Measurements from ENCODE around the gene CPLX1. TPM values are rescaled to one million over a fixed set of nuclear protein-coding genes. Genes with fewer than 3 reads are reported as not detected.

Gene CPLX1
- polyA plus RNA-seq, 1 donor (not counting 4 experiments of a cell fraction or from before 2014, with no cell fraction given), result 0.04 TPM

DNA sequence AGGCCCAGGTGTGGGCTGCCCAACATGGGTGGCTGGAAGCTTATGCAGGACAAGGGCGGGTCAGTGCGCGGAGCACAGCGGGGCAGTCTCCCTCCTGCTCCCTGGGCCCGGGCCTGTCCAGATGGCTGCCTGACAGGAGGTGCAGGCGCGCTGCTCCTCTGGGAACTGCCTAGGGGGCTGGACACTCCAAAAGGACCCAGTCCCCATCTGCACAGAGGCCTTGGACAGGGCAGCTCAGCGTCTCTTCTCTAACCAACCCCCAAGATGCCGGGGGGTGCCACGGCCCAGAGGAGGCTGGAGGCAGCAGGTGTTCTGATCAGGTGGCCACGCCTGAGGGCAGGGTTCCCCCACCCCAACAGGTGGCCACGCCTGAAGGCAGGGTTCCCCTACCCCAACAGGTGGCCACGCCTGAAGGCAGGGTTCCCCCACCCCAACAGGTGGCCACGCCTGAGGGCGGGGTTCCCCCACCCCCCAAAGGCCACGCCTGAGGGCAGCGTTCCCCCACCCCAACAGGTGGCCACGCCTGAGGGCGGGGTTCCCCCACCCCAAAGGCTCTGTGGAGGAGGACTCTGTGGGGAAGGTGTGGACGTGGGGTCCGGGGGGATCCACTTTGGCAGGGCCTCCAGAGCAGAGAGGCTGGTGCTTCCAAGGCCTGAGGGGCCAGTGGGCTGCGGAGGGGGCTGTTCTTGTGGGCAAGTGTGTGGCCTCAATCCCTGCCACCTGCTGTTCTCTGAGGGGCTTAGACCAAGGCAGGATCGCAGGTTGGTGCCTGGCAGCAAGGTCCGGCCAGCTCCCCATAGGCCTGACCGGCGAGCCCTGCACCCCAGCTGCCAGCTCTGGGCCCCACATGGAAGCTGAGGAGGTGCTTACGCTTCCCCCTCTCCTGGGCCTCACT lies 36.1 kb downstream of the CPLX1 start:
- H3K4me2 ChIP-seq (ENCODE audit: control insufficient read depth, extremely low read depth, insufficient read depth, low read depth, low read length), result no peak overlapping the region
- DNase-seq (ENCODE audit: low read depth, low spot score), result no peak
- H3K4me1 ChIP-seq (ENCODE audit: control insufficient read depth, extremely low read depth, insufficient read depth, low read length), result peaks cover 3% of the 10 kb centered on the region
- H3K36me3 ChIP-seq (ENCODE audit: control insufficient read depth in 2 of 2, extremely low read depth in 1 of 2, insufficient read depth in 2 of 2, low read length in 2 of 2), result no peaks in the 10 kb centered on the region
- no peak for TF ChIP-seq EZH2 (IDR thresholded peaks at IDR 0.05; ENCODE audit: low read length)
- TF ChIP-seq CTCF (optimal IDR thresholded peaks at IDR 0.05 in 1 of 3, IDR thresholded peaks at IDR 0.05 in 1 of 3, conservative IDR thresholded peaks at IDR 0.05 in 1 of 3; ENCODE audit: extremely low read depth in 1 of 3, insufficient read depth in 2 of 3, low read length in 3 of 3), result no peak
- no peaks in the 10 kb centered on the region for H3K9me1 ChIP-seq (ENCODE audit: control insufficient read depth, extremely low read depth, insufficient read depth, low read length)
- H3K9ac ChIP-seq (ENCODE audit: control insufficient read depth, extremely low read depth, insufficient read depth, low read length), result no peak overlapping the region
- H3K9me3 ChIP-seq (ENCODE audit: control insufficient read depth, low read depth, low read length), result no peaks in the 10 kb centered on the region
- no peaks in the 10 kb centered on the region for H3K79me2 ChIP-seq (ENCODE audit: control insufficient read depth, insufficient read depth, low read length)
- H2AFZ ChIP-seq (ENCODE audit: control insufficient read depth, low read length), result no peak overlapping the region
- no peak overlapping the region for H3K4me3 ChIP-seq (ENCODE audit: control insufficient read depth in 2 of 3, extremely low read depth in 1 of 3, insufficient read depth in 2 of 3, low read depth in 1 of 3, low read length in 3 of 3)
- dilution Hi-C loops (cut with MboI; ENCODE audit: extremely low pct_ligation_motif_present, low sequenced_read_pairs), result no loop called here
- no peaks in the 10 kb centered on the region for H4K20me1 ChIP-seq (ENCODE audit: control insufficient read depth, extremely low read depth, insufficient read depth, low read length)
- H3K27ac ChIP-seq (ENCODE audit: control insufficient read depth, insufficient read depth, low read length), result no peak overlapping the region
- FAIRE-seq, result no peak
- H3K27me3 ChIP-seq (ENCODE audit: control insufficient read depth, extremely low read depth, insufficient read depth, low read length), result peaks cover 66% of the 10 kb centered on the region

GRCh38 chr4:788636-789297 lies 37.2 kb downstream of the CPLX1 start:
- Histone ChIP-seq H4K20me1 (ENCODE audit: control insufficient read depth, extremely low read depth, insufficient read depth, low read length) (no peaks in the 10 kb centered on the region), H3K36me3 (ENCODE audit: control insufficient read depth in 2 of 2, extremely low read depth in 1 of 2, insufficient read depth in 2 of 2, low read length in 2 of 2) (no peaks in the 10 kb centered on the region), H3K4me1 (ENCODE audit: control insufficient read depth, extremely low read depth, insufficient read depth, low read length) (peaks cover 3% of the 10 kb centered on the region), H3K9me3 (ENCODE audit: control insufficient read depth, low read depth, low read length) (no peaks in the 10 kb centered on the region), H2AFZ (ENCODE audit: control insufficient read depth, low read length) (no peak overlapping the region), H3K79me2 (ENCODE audit: control insufficient read depth, insufficient read depth, low read length) (no peaks in the 10 kb centered on the region), H3K9me1 (ENCODE audit: control insufficient read depth, extremely low read depth, insufficient read depth, low read length) (no peaks in the 10 kb centered on the region), H3K27ac (ENCODE audit: control insufficient read depth, insufficient read depth, low read length) (no peak overlapping the region), H3K27me3 (ENCODE audit: control insufficient read depth, extremely low read depth, insufficient read depth, low read length) (peaks cover 59% of the 10 kb centered on the region), H3K9ac (ENCODE audit: control insufficient read depth, extremely low read depth, insufficient read depth, low read length) (no peak overlapping the region), H3K4me3 (ENCODE audit: control insufficient read depth in 2 of 3, extremely low read depth in 1 of 3, insufficient read depth in 2 of 3, low read depth in 1 of 3, low read length in 3 of 3) (no peak overlapping the region), H3K4me2 (ENCODE audit: control insufficient read depth, extremely low read depth, insufficient read depth, low read depth, low read length) (no peak overlapping the region)
- FAIRE-seq (no peak), DNase-seq (ENCODE audit: low read depth, low spot score) (no peak)
- dilution Hi-C loops (cut with MboI; ENCODE audit: extremely low pct_ligation_motif_present, low sequenced_read_pairs), result no loop called here
- TF ChIP-seq EZH2 (IDR thresholded peaks at IDR 0.05; ENCODE audit: low read length) (no peak), CTCF (optimal IDR thresholded peaks at IDR 0.05 in 1 of 3, IDR thresholded peaks at IDR 0.05 in 1 of 3, conservative IDR thresholded peaks at IDR 0.05 in 1 of 3; ENCODE audit: extremely low read depth in 1 of 3, insufficient read depth in 2 of 3, low read length in 3 of 3) (no peak)

Data from keratinocyte (primary cell).